Keratinocyte (primary cell): ENCODE data around the gene MFSD12. TPM values are rescaled to one million over a fixed set of nuclear protein-coding genes. Genes with fewer than 3 reads are reported as not detected.

Experiments used
- DNase-seq: peaks from one replicate; pipeline ENCODE4 v3.0.0-alpha.2; 2011; ENCODE audit warnings: low read depth, missing footprints, low spot score
- FAIRE-seq: peaks from 2 replicates; lab custom pipeline; 2011; peaks lifted over from hg19 to GRCh38; lab: Jason Lieb, UNC
- H2AFZ ChIP-seq: 2 replicates; pipeline ENCODE4 v1.6.0; 2012; ENCODE audit warnings: low read length, control low read depth, inconsistent platforms; ENCODE audit not compliant: control insufficient read depth
- H3K27ac ChIP-seq: 2 replicates; pipeline ENCODE4 v1.5.1; 2011; ENCODE audit warnings: low read length; ENCODE audit not compliant: control insufficient read depth, insufficient read depth
- H3K27me3 ChIP-seq: 3 replicates; pipeline ENCODE4 v1.6.0; 2011; ENCODE audit warnings: low read length; ENCODE audit not compliant: control insufficient read depth, insufficient read depth; ENCODE audit errors: extremely low read depth
- H3K36me3 ChIP-seq, 2 experiments: 2 replicates in 1 of 2; 3 replicates in 1 of 2; pipeline ENCODE4 v1.5.1; 2011; ENCODE audit warnings: low read length in 2 of 2, mild to moderate bottlenecking in 1 of 2; ENCODE audit not compliant: control insufficient read depth in 2 of 2, insufficient read depth in 2 of 2; ENCODE audit errors: extremely low read depth in 1 of 2
- H3K4me1 ChIP-seq: 3 replicates; pipeline ENCODE4 v1.5.1; 2011; ENCODE audit warnings: low read length; ENCODE audit not compliant: control insufficient read depth, insufficient read depth; ENCODE audit errors: extremely low read depth
- H3K4me2 ChIP-seq: 3 replicates; pipeline ENCODE4 v1.6.0; 2011; ENCODE audit warnings: low read depth, low read length; ENCODE audit not compliant: control insufficient read depth, insufficient read depth; ENCODE audit errors: extremely low read depth
- H3K4me3 ChIP-seq, 3 experiments: fragments of 200-600 bp in 1 of 3; sonication (generic) in 1 of 3; 2 replicates in 2 of 3; 3 replicates in 1 of 3; pipeline ENCODE4 v1.5.1; 2011 to 2016; ENCODE audit warnings: low read length in 3 of 3, mild to moderate bottlenecking in 3 of 3, control low read depth in 2 of 3, inconsistent platforms in 1 of 3, low read depth in 1 of 3, mixed read lengths in 1 of 3, mixed run types in 1 of 3, moderate library complexity in 1 of 3; ENCODE audit not compliant: control insufficient read depth in 2 of 3, insufficient read depth in 2 of 3; ENCODE audit errors: extremely low read depth in 1 of 3
- H3K79me2 ChIP-seq: 2 replicates; pipeline ENCODE4 v1.6.0; 2012; ENCODE audit warnings: low read length; ENCODE audit not compliant: control insufficient read depth, insufficient read depth
- H3K9ac ChIP-seq: 3 replicates; pipeline ENCODE4 v1.6.0; 2011; ENCODE audit warnings: low read length; ENCODE audit not compliant: control insufficient read depth, insufficient read depth; ENCODE audit errors: extremely low read depth
- H3K9me1 ChIP-seq: 3 replicates; pipeline ENCODE4 v1.6.0; 2011; ENCODE audit warnings: low read length; ENCODE audit not compliant: control insufficient read depth, insufficient read depth; ENCODE audit errors: extremely low read depth
- H3K9me3 ChIP-seq: 2 replicates; pipeline ENCODE4 v1.5.1; 2012; ENCODE audit warnings: low read depth, low read length; ENCODE audit not compliant: control insufficient read depth
- H4K20me1 ChIP-seq: 3 replicates; pipeline ENCODE4 v1.6.0; 2011; ENCODE audit warnings: low read length; ENCODE audit not compliant: control insufficient read depth, insufficient read depth; ENCODE audit errors: extremely low read depth
- CTCF ChIP-seq, 3 experiments: IDR thresholded peaks in 1 of 3; conservative IDR thresholded peaks in 1 of 3; optimal IDR thresholded peaks in 1 of 3; 2 replicates in 2 of 3; 3 replicates in 1 of 3; pipeline versions ENCODE3 to v1.5.1; 2011; ENCODE audit warnings: low read length in 3 of 3, mild to moderate bottlenecking in 3 of 3, moderate library complexity in 2 of 3, control low read depth in 1 of 3, inconsistent platforms in 1 of 3; ENCODE audit not compliant: insufficient read depth in 2 of 3; ENCODE audit errors: extremely low read depth in 1 of 3
- EZH2 ChIP-seq: IDR thresholded peaks from one replicate; pipeline ENCODE4 v1.6.1; 2012; ENCODE audit warnings: inconsistent platforms, mild to moderate bottlenecking, low read length, moderate library complexity
- dilution Hi-C: fragments of 300-500 bp; cut with MboI; formaldehyde crosslinking; loops from one replicate; pipeline ENCODE4 v1.7.0; 2020; ENCODE audit warnings: low sequenced_read_pairs; ENCODE audit not compliant: extremely low pct_ligation_motif_present
- polyA plus RNA-seq, 5 experiments: library from polyadenylated mRNA; depleted of rRNA in 3 of 5; stranded (reverse) in 3 of 5; stranded (forward) in 1 of 5; unstranded in 1 of 5; fragments of >200 nt; gene quantifications; 1 replicate in 1 of 5; 2 replicates in 3 of 5; 3 replicates in 1 of 5; pipeline versions ENCODE4 v1.2.1 to v1.2.3, GENCODE V29; 2011 to 2012; ENCODE audit warnings: missing spikeins in 2 of 5, low read depth in 1 of 5, low replicate concordance in 1 of 5

Gene MFSD12
- polyA plus RNA-seq, 1 donor (not counting 4 experiments of a cell fraction or from before 2014, with no cell fraction given): 30.0 TPM

DNA sequence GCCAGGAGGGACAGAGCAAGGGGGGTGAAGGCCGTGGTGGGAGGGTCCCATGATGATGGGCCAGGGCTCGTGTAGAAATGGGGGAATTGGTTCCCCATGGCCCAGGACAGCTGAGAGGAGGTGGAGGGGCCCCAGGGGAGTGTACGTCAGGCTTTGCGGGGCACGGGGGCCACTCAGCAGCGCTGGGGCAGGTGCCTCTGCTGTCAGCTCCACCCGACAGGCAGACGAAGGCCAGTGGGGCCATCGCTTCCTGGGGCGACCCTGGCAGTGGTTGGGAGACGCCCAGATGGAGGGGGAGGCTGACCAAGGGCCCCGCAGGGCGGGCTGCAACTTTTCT is 20.3 kb downstream of the MFSD12 start:
- Histone ChIP-seq H3K9me1 (no peaks in the 10 kb centered on the region), H3K36me3 (peaks cover 5 to 24% of the 10 kb centered on the region in 2 experiments), H3K4me3 (no peak overlapping the region), H3K79me2 (no peaks in the 10 kb centered on the region), H4K20me1 (peaks cover 2% of the 10 kb centered on the region), H3K9me3 (no peaks in the 10 kb centered on the region), H2AFZ (no peak overlapping the region), H3K4me2 (no peak overlapping the region), H3K9ac (no peak overlapping the region), H3K27me3 (no peaks in the 10 kb centered on the region), H3K4me1 (no peaks in the 10 kb centered on the region), H3K27ac (no peak overlapping the region)
- dilution Hi-C loops: no loop called here
- no peak for DNase-seq
- no peak for TF ChIP-seq CTCF (optimal IDR thresholded peaks at IDR 0.05 in 1 of 3, IDR thresholded peaks at IDR 0.05 in 1 of 3, conservative IDR thresholded peaks at IDR 0.05 in 1 of 3; ENCODE audit: extremely low read depth in 1 of 3, insufficient read depth in 2 of 3, low read length in 3 of 3)
- TF ChIP-seq EZH2: no peak
- no peak for FAIRE-seq

DNA sequence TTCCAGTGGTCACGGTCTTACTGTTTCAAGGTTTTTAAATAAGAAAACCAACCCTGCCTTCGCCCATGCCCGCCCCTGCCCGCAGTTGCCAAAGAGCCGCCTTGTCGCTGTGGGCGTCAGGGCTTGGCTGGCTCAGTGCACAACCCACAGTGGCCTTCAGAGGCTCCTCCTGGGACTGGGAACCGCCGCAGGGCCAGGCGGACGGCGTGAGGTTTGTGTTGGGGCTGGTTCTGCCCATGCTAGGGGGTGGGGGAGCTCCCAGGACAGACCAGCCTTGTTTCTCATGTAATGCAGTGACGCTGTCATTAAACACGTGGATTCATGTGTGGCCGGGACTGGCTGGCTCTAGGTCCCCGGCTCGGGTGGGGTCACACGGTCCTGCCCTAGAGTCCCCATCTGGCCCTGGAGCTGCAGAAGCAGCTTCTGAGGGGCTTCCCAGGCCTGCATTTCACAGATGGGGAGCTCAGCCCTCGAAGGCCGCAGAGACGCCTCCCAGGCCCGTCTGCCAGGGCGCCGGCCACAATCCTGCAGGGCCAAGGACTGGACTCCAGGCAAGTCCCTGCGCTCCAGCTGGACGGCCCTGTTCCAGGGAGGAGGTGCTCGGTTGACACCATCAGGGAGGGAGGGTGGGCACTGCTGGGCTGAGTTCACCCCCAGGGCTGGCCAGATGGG is 20.8 kb downstream of the MFSD12 start:
- H3K27me3 ChIP-seq: no peaks in the 10 kb centered on the region
- H3K4me2 ChIP-seq: no peak overlapping the region
- peaks cover 6 to 24% of the 10 kb centered on the region in 2 experiments for H3K36me3 ChIP-seq
- no peaks in the 10 kb centered on the region for H3K79me2 ChIP-seq
- H3K27ac ChIP-seq: no peak overlapping the region
- H4K20me1 ChIP-seq: peaks cover 2% of the 10 kb centered on the region
- H3K4me3 ChIP-seq: no peak overlapping the region
- no peaks in the 10 kb centered on the region for H3K9me3 ChIP-seq
- H2AFZ ChIP-seq: no peak overlapping the region
- no peak overlapping the region for H3K9ac ChIP-seq
- FAIRE-seq (no peak), DNase-seq (no peak)
- no peak for TF ChIP-seq EZH2
- no peak for TF ChIP-seq CTCF (optimal IDR thresholded peaks at IDR 0.05 in 1 of 3, IDR thresholded peaks at IDR 0.05 in 1 of 3, conservative IDR thresholded peaks at IDR 0.05 in 1 of 3; ENCODE audit: extremely low read depth in 1 of 3, insufficient read depth in 2 of 3, low read length in 3 of 3)
- dilution Hi-C loops: no loop called here
- H3K9me1 ChIP-seq: no peaks in the 10 kb centered on the region
- H3K4me1 ChIP-seq: no peaks in the 10 kb centered on the region
